Glomerular visceral epithelial cell (primary cell): ENCODE results near the gene FBXW8.

Experiments used
- DNase-seq: peaks from one replicate; pipeline ENCODE4 v3.0.0-alpha.2; 2016; ENCODE audit errors: extremely low spot score

Gene FBXW8

DNA sequence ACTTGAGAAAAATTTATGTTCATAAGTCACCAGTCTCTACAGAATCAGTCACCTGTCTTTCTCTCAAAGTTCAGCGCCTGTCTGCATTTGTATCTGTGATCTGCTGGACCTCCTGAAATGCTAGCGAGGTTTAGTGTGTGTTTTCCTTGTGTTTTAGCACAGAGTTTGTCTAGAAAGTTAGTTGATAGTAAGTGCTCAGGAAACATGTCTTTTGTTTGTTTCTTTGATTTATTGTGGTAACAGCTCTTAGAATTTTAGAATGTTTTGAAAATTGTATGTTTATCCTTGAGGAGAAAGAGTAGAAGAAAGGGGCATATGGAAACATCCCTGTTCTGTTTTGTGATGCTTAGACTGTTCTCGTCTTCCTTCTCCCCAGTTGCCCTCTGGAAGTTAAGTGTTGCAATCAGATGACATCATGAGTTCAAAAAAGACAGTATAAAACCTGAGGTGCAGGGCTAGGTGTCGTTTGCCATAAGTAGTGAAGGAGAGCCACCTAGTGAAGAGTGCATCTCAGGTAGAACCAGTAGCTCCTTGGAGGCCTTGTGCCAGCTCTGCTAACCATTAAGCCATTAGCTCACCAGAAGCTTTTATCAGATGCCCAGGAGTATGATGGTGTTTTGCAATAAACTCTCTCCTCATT is 44.8 kb downstream of the FBXW8 start:
- peak; percentile 44 for DNase-seq

DNA sequence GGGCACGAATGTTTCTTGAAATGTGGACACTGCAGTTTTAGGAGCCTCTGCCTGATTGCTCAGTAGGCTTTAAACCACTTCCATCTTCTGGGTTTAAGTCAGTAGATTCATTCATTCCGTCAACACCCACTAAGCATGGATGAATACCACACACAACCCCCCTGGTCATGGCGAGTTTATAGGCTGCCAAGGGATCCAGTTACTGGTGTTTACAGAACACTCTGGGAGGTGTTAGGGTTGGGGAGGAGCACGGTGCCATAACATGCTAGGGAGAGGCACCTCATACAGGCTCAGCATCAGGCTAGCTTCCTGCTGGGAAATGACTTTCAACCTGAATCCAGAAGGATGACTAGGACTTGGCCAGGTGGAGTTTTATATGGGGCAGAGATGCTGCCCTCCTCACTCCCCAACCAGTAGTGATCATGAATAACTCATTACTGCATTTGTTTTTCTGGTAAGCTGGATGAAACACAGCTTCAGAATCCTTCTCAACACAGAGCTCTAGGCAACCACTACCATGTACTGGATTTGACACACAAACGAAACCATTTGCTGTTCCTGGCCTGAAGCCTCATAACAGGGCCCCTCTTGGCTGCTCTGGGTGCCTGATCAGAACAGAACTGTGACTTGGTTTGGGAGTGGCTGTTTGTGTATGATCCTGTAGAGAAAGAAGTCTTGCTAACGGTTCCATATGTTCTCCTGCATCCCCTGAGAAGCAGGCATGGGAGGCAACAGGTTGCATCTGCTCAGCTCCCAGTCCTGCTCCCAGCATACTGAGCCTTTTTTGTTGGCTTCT is 47.9 kb downstream of the FBXW8 start:
- DNase-seq = no peak

DNA sequence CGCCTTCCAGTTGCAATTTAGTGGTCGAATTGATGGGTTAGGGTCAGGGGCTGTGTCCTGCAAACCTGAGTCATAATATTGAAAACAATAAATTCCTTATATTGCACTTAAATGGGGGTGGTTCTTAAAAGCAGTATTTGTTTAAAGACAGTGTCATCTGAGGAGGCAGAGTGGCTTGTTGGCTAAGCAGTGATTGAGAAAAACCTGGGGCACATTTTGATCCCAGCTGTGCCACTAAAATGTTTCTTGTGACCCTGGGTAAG is 48.4 kb downstream of the FBXW8 start:
- DNase-seq = no peak

DNA sequence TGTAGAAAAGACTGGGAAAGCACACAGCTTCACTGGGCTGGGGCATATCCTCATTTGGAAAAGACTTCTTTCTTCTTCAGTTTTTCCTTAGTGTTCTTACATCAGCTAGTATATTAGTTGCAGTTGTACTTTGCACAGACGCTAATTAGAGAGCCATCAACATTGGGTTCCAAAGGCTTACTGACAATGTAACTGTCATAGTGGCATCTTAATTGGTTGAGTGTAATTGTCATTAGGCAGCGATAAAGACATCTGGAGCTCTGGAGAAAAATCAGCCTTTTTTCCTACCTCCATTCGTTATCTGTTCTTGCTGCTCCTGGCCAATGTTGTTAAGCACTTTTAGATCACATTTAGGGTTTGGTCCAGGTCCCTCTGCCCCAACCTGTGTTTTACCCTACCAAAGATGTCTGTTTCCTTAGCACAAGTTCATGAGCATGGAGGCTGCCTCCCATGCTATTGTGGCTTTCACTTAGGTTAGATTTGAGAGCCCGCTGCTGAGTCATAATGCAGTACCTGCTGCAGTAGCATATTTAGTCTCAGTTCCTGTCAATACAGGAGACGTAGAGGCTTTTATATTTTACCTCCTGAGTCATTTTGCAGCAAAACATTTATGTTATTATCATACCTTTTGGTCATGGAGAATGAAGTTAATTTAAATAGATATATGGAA is 49.2 kb downstream of the FBXW8 start:
- DNase-seq = no peak

DNA sequence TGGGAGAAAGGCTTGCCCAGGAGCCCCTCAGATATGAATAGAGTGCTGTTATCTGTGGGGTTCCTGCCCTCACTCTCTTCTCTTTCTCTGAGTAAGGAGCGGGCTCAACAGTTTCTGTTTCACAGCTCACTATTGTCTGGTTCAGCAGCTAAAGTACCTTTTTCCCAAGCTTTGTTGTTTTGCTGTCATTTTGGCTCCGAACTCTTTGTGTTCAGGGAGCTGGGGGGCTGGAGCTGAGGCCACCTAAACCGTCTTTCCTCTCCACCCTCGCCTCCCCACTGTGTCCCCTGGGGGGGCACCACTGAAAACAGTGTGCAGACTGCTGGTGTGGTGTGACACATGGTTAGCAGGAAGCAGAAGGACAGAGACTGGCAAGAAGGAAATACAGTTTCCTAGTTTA is 51.4 kb downstream of the FBXW8 start:
- no peak for DNase-seq

DNA sequence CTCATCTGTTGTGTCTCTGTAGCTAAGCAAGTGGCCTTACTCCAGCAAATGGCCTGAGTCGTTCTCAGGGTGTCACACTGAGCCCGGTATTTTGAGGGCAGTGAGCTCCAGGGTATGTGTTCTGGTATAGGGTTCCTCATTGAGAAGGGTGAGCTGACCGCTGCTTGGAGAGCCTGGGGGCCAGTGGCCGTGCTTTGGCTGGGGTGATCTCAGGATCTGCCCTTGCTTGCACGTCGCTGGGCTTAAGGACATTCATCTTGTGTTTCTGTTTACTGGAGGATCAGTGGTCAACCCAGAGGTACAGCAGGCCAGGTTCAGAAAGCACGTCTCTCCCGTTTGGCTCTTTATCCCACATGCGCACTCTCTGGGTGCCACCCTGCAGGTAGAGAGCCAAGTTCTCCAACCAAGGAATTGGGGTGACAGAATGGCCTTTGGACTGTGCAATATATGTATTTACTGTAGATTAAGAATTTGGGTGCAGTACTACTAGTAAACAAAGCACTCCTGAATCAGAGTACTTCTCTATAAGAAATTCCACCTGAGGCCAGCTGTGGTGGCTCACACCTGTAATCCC is 52.1 kb downstream of the FBXW8 start:
- DNase-seq = no peak

DNA sequence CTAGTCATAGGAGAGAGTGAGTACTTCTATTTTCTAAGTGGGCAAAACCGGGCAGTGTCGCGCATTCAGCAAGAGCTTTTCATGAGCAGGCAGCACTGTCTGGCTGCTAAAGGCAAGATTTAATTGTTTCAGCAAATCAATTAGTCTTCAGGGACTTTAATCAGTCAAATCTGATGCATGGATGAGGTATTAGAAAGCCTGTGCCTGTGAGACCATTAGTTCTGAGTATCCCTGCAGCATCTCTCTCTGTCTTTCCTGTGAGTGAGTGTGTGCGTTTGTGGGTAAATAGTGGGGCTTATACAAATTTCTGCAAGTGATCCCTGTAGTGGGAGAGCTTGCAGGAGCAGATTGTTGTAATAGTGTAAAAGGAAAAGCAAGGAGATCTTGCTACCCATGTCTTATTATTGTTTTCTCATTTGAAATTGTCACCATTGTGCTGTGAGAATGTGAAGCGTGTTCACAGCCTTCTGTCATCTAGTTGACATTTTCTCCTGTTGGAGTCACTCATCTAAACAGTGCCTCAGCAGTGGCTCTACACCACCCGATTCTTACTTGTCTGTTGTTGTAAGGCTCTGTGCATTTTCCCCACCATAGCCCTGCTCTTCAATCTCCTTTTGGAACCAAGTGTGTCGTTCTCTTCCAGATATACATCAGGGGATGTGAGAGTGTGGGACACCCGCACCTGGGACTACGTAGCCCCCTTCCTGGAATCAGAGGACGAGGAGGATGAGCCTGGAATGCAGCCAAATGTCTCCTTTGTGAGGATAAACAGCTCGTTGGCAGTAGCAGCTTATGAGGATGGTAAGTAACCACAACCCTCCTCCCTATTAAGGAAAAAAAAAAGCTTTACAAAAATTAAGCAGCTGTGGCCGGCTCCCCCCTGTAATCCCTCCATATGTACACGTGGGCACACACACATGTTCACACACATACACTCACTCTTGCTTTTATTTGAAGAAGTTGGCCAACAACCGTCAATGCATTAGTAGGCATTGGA is 53.6 kb downstream of the FBXW8 start:
- DNase-seq = no peak

DNA sequence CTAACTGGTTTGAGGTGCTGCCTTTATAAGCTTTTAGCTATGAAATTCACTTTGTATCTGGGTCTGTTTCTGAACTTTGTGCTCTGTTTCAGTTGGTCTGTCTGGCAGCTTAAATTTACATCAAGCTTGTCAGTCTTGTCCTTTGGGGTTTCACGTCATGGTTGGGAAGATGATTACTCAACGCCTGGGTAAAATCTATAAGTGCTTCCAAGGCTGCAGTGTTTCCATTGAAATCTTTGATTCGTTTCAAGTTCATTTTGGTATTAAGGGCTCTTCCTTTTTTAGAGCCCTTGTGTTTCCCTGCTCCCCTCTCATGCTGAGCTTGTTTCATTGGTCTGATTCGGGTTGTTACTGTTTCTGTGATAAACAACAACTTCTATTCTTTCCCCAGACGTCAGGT is 58.2 kb downstream of the FBXW8 start:
- DNase-seq = no peak

DNA sequence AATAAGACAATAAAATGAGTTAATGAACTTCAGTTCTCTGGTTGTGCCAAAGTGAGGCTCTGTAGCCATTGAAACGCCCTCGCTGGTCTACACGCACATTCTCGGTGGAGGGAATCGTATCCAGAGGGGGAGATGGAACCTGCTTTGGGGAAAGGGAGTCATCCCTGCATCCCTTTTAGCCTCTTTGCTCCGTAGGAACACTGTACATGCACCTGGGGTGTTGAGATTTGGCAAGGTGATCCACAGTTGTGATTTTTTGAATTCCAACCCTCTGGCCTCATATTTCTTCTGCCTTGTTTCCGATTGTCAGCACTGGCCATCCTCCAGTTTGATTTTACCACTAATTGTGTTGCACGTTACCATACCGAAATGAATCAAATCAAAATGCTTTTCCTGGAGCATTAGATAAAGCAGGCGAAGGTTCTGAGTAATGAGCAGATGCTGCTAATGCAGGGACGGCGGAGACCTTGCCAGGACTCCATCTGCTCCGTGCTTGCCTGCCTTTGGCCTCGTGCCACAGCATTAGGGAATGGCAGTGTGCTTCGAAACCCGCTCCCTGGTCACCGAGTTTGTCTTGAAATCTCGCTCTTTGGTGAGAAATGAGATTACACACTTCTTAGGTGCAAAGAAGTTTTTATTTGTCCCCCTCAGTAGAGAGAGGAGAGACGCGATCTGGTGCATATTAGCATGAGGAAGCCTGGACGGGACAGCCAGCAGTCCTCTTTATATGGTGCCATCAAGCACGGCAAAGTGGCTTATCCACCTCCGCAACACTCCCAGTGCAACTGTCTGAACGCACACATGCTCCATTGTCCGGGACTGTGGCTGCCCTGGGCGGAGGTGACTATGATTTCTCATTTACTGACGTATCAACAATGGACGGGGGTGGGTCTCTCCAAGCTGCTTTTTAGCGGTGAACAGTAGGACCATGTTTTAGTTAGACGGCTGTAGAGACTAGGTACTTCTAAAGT is 59.1 kb downstream of the FBXW8 start:
- DNase-seq = no peak

DNA sequence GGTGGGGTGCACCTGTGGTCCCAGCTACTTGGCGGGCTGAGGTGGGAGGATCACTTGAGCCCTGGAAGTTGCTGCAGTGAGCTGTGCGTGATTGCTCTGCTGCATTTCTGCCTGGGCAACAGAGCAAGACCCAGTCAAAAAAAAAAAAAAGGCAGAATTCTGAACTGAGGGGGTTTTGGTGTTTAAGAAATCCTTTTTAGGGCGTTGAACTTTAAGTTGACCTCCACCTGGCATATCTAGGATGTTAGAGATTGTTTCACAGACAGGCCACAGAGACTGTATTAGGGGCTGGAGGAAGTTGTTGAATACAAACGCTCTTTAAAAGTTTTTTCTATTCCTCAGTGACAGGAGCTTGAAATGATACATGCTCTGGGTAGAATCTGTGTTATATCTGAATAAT is 60.5 kb downstream of the FBXW8 start:
- no peak for DNase-seq

DNA sequence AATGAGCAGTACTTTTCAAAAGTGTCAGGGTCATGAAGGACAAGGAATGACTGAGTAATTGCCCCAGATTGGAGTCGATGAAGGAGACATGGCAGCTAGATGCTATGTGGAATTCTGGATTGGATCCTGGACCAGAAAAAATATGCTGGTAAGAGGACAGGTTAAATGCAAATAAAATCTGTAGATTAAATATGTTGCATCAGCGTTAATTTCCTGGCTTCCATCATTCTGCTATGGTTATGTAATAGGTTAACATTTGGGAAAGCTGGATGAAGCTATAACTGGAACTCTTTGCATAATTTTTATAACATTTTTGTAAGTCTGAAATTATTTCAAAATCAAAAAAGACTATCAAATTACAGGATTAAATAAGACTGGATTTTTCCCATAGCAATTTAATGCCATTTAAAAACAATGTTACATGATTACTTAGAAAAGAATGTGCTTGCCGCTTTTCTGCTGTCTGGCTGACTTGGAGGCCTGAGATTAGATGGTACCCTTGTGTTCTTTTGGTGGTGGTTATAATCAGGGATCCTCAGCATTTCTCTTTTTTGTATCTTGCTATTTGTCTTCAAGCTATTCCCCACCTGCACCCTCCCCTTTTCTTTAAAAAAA is 65.1 kb downstream of the FBXW8 start:
- DNase-seq = no peak

DNA sequence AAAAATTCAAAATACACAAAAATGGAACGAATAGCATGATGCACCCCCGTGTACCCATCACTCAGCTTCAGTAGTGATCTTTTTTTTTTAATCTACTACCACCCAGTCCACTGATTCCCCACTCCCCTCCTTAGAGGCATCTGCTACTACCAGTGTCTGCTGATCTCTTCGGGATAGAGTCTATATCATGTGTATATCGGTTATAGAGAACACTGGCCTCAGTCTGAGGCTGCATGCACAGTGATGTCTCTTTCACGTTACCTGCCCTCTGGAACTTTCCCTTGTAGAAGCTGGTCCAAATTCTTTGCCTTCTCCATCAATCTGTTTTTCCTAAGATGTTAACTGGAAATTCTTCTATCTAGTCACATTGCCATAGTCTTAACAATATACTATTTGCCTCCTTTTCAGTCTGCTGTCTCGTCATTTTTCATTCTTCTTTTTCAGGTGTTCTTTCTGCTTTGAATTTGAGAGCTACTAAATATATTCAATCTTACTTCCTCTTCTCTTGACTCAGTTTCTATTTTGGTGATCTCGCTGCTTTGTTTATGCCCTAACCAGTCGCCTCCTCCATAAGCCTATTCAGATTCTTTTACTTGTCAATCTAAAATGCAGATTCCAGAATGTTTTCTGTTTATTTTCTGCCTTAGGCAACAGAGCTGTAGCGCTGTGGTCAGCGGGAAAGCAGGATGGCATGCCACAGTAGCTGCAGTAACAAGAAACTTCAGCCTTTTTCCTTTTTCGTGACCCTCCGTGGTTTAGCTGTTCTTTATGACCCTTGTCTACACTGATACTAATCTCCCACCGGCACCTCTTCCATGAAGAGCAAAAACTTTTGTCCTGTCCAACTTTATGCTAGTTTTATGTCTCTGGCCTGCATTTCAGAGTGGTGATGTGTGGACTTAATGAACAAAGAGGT is 67.0 kb downstream of the FBXW8 start:
- DNase-seq = no peak

DNA sequence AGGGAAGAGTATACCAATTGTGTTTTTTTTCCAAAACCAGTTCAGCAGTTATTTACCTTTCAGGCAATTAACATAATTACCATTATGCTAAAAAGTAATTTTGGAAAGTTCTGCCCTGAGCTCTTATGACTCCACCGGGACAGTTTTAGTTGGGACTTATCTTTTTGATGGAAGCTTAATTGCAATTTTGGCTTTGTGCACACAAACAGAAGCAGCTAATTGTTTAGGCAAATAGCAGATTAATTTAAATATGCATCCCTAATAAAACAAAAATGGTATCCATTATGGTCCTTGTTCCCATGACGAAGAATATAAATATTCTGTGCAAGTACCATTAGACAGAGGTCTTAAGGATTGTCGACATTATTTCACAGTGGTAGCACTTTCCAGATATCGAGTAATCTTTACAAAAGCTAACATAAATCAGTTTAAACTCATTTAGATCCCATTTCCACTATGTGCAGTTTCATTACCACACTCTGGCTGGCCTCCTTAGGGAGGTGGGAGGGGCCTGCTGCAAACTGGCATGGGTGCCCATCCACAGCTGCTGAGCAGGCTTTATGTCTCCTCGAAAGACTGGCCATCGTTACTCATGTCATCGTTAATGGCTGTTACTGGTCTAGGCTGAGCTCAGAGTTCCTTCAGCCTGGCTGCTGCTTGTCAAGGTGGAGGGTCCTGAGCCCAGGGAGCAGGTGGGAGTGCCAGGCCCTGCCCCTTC is 68.2 kb downstream of the FBXW8 start:
- no peak for DNase-seq

DNA sequence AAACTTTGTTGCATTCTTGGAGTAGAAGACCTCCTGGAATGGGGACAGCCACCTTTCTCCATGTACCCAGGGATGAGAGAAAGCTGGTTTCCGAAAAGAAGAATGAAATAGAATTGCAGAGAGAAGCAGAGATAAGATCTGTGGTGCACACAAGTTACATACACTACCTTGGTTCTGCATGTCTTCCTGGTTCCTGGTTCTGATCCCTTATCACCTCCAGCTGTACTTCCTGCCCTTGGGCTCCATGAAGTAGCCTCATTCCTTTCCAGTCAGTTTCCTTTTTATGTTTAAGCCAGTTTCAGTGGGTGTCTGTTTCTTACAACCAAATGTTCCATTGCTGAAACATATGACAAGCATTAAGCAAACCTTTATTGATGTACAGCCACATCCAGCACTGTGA is 69.3 kb downstream of the FBXW8 start:
- DNase-seq = no peak

DNA sequence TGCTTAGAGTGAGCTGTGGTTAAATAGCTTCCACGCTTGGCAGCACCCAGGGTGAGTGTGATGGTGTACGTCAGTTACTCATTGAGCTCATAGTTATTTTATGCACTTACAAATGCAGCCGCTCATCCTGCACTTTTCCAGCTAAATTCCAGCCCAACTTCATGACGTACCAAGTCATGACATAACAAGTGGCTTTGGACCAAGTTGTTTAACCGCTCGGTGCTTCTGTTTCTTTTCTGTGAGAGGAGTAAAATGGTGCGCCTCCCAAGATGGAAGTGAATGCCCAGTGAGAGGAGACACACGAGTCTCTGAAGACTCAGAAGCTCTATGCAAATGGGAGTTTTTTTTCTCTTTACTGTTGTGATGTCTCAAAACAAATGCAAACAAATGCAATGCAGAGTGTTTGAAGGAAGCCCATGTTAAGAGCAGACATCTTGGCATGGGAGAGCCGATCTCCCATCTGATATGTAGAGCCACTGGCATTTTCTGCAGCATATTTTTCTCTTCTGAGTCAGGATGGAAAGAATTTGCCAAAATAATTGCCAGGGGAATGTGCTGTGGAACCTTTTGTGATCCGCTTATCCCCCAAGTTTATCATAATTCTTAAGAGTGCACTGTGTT is 72.2 kb downstream of the FBXW8 start:
- DNase-seq = peak; percentile 65

DNA sequence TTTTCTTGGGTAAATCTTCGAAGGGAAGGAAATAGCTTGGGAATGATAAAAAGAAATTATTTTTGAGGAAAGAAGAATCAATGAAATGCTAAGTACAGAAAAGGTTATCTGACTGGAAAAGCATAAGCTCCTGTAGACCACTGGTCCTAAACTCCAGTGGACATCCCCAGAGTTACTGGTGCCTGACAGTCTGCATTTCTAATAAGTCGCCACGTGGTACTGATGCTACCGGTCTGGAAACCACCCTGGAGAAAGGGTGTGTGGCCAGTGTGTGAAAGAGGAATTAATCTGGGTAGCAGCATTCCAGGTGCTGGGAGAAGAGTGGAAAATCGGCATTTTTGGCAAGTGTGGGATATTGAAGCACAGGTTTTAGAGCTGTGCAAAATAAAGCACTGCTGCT is 73.3 kb downstream of the FBXW8 start:
- DNase-seq = no peak

DNA sequence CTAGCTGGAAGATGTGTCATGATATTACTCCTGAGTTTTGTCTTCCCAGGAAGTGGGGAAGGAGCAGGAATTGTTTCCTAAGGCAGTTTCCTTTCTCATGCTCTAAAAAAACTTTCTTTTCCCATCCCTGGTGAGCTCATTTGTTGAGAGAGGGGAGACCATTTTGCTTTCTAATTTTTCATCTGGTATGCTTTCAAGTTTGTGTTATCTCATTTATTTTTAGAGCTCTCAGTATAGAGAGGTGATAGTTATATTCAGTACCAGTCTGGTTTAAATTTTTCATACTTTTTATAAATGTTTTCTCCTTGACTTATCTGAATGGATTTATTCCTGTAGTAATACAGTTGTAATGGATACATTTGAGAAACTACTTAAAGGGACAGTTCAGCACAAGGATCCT is 79.6 kb downstream of the FBXW8 start:
- no peak for DNase-seq
